IMR-90 (cell line): ENCODE results near the gene SLC22A25. TPM values are rescaled to one million over a fixed set of nuclear protein-coding genes. Genes with fewer than 3 reads are reported as not detected.

Source experiments
- ATAC-seq: fragments of 200-7000 bp; cut with Tn5 transposase; 2 replicates; pipeline ENCODE4 v1.9.1; 2020; ENCODE audit warnings: low read depth, mild to moderate bottlenecking, moderate library complexity
- BruUV-seq: library from RNA; stranded (reverse); fragments of 400-500 nt; replicated peaks from 2 replicates; lab custom pipeline; 2021; lab: Mats Ljungman, UMichigan
- CTCF ChIA-PET: fragments of 300-600 bp; formaldehyde crosslinking; extraction: SDS; loops from one replicate; lab custom pipeline; 2021; ENCODE audit warnings: antibody characterized with exemption; lab: Yijun Ruan, JAX
- POLR2A ChIA-PET: fragments of 300-600 bp; sonication (Branson Sonifier 250); formaldehyde crosslinking; loops from one replicate; lab custom pipeline; 2022; ENCODE audit warnings: antibody characterized with exemption; ENCODE audit not compliant: unreplicated experiment; lab: Charles Lee
- DNase-seq: peaks from one replicate; pipeline ENCODE4 v3.0.0; 2013
- H2AFZ ChIP-seq: replicated peaks from 2 replicates; pipeline ENCODE3; 2013; ENCODE audit warnings: low read length, mild to moderate bottlenecking; ENCODE audit not compliant: poor library complexity
- H2AK5ac ChIP-seq: 2 replicates; pipeline ENCODE4 v1.6.1; 2013; ENCODE audit warnings: low read depth, low read length, inconsistent platforms
- H2AK9ac ChIP-seq: replicated peaks from 2 replicates; pipeline ENCODE3; 2013; ENCODE audit warnings: mild to moderate bottlenecking, low read depth, low read length, moderate library complexity; ENCODE audit not compliant: poor library complexity
- H2BK120ac ChIP-seq: 2 replicates; pipeline ENCODE4 v1.6.1; 2013; ENCODE audit warnings: low read depth, low read length, inconsistent platforms
- H2BK15ac ChIP-seq: 3 replicates; pipeline ENCODE4 v1.6.1; 2013; ENCODE audit warnings: low read depth, low read length, inconsistent platforms
- H2BK20ac ChIP-seq: 2 replicates; pipeline ENCODE4 v1.6.1; 2013; ENCODE audit warnings: low read depth, mild to moderate bottlenecking, inconsistent platforms, low read length, moderate library complexity
- H2BK5ac ChIP-seq: 2 replicates; pipeline ENCODE4 v1.6.1; 2013; ENCODE audit warnings: mild to moderate bottlenecking, low read depth, low read length, inconsistent platforms; ENCODE audit not compliant: poor library complexity, severe bottlenecking
- H3K14ac ChIP-seq: replicated peaks from 2 replicates; pipeline ENCODE4 v1.6.1; 2013; ENCODE audit warnings: low read depth, low read length, inconsistent platforms
- H3K18ac ChIP-seq: 2 replicates; pipeline ENCODE4 v1.6.1; 2013; ENCODE audit warnings: low read depth, low read length, control low read depth
- H3K23ac ChIP-seq: 2 replicates; pipeline ENCODE4 v1.6.1; 2013; ENCODE audit warnings: low read depth, low read length, inconsistent platforms
- H3K27ac ChIP-seq: 2 replicates; pipeline ENCODE4 v1.5.1; 2013; ENCODE audit warnings: mild to moderate bottlenecking, control low read depth, low read length; ENCODE audit not compliant: insufficient read depth
- H3K27me3 ChIP-seq: 2 replicates; pipeline ENCODE4 v1.6.1; 2013; ENCODE audit warnings: low read length; ENCODE audit not compliant: control insufficient read depth, insufficient read depth
- H3K36me3 ChIP-seq: 2 replicates; pipeline ENCODE4 v1.6.1; 2013; ENCODE audit warnings: low read length, mixed read lengths; ENCODE audit not compliant: control insufficient read depth, insufficient read depth
- H3K4ac ChIP-seq: 2 replicates; pipeline ENCODE4 v1.6.1; 2013; ENCODE audit warnings: low read depth, low read length, inconsistent platforms
- H3K4me1 ChIP-seq: 2 replicates; pipeline ENCODE4 v1.6.1; 2013; ENCODE audit warnings: low read length, mixed read lengths; ENCODE audit not compliant: control insufficient read depth, insufficient read depth
- H3K4me2 ChIP-seq: 2 replicates; pipeline ENCODE4 v1.6.1; 2013; ENCODE audit warnings: low read depth, mild to moderate bottlenecking, control low read depth, low read length, moderate library complexity
- H3K4me3 ChIP-seq: 2 replicates; pipeline ENCODE4 v1.5.1; 2013; ENCODE audit warnings: low read depth, mild to moderate bottlenecking, control low read depth, low read length, moderate library complexity; ENCODE audit not compliant: insufficient read depth
- H3K56ac ChIP-seq: 2 replicates; pipeline ENCODE4 v1.6.1; 2013; ENCODE audit warnings: low read length, inconsistent platforms; ENCODE audit not compliant: insufficient read depth; ENCODE audit errors: extremely low read depth
- H3K79me1 ChIP-seq, 2 experiments: 2 replicates each; pipeline ENCODE4 v1.6.1; 2013; ENCODE audit warnings: low read length in 2 of 2, inconsistent platforms in 1 of 2, low read depth in 1 of 2
- H3K9ac ChIP-seq: 2 replicates; pipeline ENCODE4 v1.6.1; 2013; ENCODE audit warnings: low read depth, low read length, control low read depth
- H3K9me1 ChIP-seq: 2 replicates; pipeline ENCODE4 v1.6.1; 2013; ENCODE audit warnings: low read length, inconsistent platforms; ENCODE audit not compliant: insufficient read depth
- H3K9me3 ChIP-seq: 2 replicates; pipeline ENCODE4 v1.6.1; 2013; ENCODE audit warnings: low read length; ENCODE audit not compliant: control insufficient read depth, insufficient read depth
- H4K20me1 ChIP-seq: 2 replicates; pipeline ENCODE4 v1.6.1; 2013; ENCODE audit warnings: low read length, inconsistent platforms; ENCODE audit not compliant: insufficient read depth
- H4K5ac ChIP-seq: 2 replicates; pipeline ENCODE4 v1.6.1; 2013; ENCODE audit warnings: mild to moderate bottlenecking, low read depth, low read length, control low read depth
- H4K8ac ChIP-seq, 2 experiments: 2 replicates each; pipeline ENCODE4 v1.6.1; 2013; ENCODE audit warnings: low read depth in 2 of 2, low read length in 2 of 2, control low read depth in 1 of 2, inconsistent platforms in 1 of 2
- H4K91ac ChIP-seq: 2 replicates; pipeline ENCODE4 v1.6.1; 2013; ENCODE audit warnings: low read depth, low read length, inconsistent platforms; ENCODE audit not compliant: insufficient read depth
- BHLHE40 ChIP-seq: fragments of 150-350 bp; IDR thresholded peaks from 2 replicates; pipeline ENCODE4 v1.6.1; 2016; ENCODE audit warnings: mild to moderate bottlenecking, low read depth, low read length
- CEBPB ChIP-seq: IDR thresholded peaks from 2 replicates; pipeline ENCODE4 v1.6.1; 2012; ENCODE audit warnings: low read depth, low read length, improper control_type of control experiment
- CHD1 ChIP-seq: IDR thresholded peaks from 2 replicates; pipeline ENCODE4 v1.6.1; 2012; ENCODE audit warnings: low read depth, low read length, improper control_type of control experiment
- CTCF ChIP-seq: conservative IDR thresholded peaks from 2 replicates; pipeline ENCODE4 v1.5.1; 2012; ENCODE audit warnings: mild to moderate bottlenecking, low read depth, low read length, improper control_type of control experiment
- ELK1 ChIP-seq: fragments of 150-350 bp; IDR thresholded peaks from 2 replicates; pipeline ENCODE4 v1.6.1; 2016; ENCODE audit warnings: low read depth, mild to moderate bottlenecking, low read length, moderate library complexity, borderline replicate concordance
- FOS ChIP-seq: fragments of 150-350 bp; IDR thresholded peaks from 2 replicates; pipeline ENCODE4 v1.6.1; 2016; ENCODE audit warnings: low read depth, low read length
- MAFK ChIP-seq: IDR thresholded peaks from 2 replicates; pipeline ENCODE4 v1.6.1; 2012; ENCODE audit warnings: low read depth, low read length, improper control_type of control experiment
- MAZ ChIP-seq: IDR thresholded peaks from 2 replicates; pipeline ENCODE4 v1.6.1; 2012; ENCODE audit warnings: low read depth, mild to moderate bottlenecking, low read length, improper control_type of control experiment, moderate library complexity, borderline replicate concordance
- MXI1 ChIP-seq: IDR thresholded peaks from 2 replicates; pipeline ENCODE4 v1.6.1; 2012; ENCODE audit warnings: low read depth, mild to moderate bottlenecking, low read length, moderate library complexity, borderline replicate concordance
- NFE2L2 ChIP-seq: fragments of 150-350 bp; IDR thresholded peaks from 2 replicates; pipeline ENCODE4 v1.6.1; 2016; ENCODE audit warnings: low read depth, mild to moderate bottlenecking, low read length
- POLR2A ChIP-seq: IDR thresholded peaks from 2 replicates; pipeline ENCODE4 v1.6.1; 2012; ENCODE audit warnings: mild to moderate bottlenecking, low read depth, low read length
- RAD21 ChIP-seq: IDR thresholded peaks from 2 replicates; pipeline ENCODE4 v1.6.1; 2012; ENCODE audit warnings: low read length, improper control_type of control experiment
- RCOR1 ChIP-seq: IDR thresholded peaks from 2 replicates; pipeline ENCODE4 v1.6.1; 2012; ENCODE audit warnings: mild to moderate bottlenecking, low read length, improper control_type of control experiment; ENCODE audit not compliant: insufficient replicate concordance
- RFX5 ChIP-seq: IDR thresholded peaks from 2 replicates; pipeline ENCODE4 v1.8.0; 2012; ENCODE audit warnings: low read depth, mild to moderate bottlenecking, low read length, moderate library complexity
- SMC3 ChIP-seq: fragments of 150-350 bp; IDR thresholded peaks from 2 replicates; pipeline ENCODE4 v1.6.1; 2016; ENCODE audit warnings: low read depth, mild to moderate bottlenecking, antibody characterized with exemption, low read length, moderate library complexity
- USF2 ChIP-seq: fragments of 150-350 bp; IDR thresholded peaks from 2 replicates; pipeline ENCODE4 v1.6.1; 2017; ENCODE audit warnings: mild to moderate bottlenecking, antibody characterized with exemption, low read length, low read depth
- WGBS, 2 experiments: methylation state at CpG; one replicate each; pipeline versions ENCODE4 v1.1.5 to v1.1.7; 2013; ENCODE audit warnings: missing lambda C conversion rate in 2 of 2; ENCODE audit not compliant: insufficient read length in 1 of 2; ENCODE audit errors: extremely low coverage in 2 of 2; 5-methylcytosine and 5-hydroxymethylcytosine counted together
- dilution Hi-C: fragments of 300-500 bp; cut with HindIII; formaldehyde crosslinking; loops from one replicate; pipeline ENCODE4 v1.14.3; 2018; ENCODE audit warnings: low sequenced_read_pairs; ENCODE audit not compliant: unreplicated experiment
- in situ Hi-C: fragments of 300-500 bp; cut with MboI; formaldehyde crosslinking; loops from 3 replicates; pipeline ENCODE4 v1.14.3; 2019; ENCODE audit warnings: low sequenced_read_pairs, inconsistent platforms, mixed read lengths
- intact Hi-C: fragments of 100-400 bp; cut with micrococcal nuclease; formaldehyde crosslinking; loops from 2 replicates; pipeline ENCODE4 v1.10.0; 2022
- polyA plus RNA-seq, 3 experiments: library from polyadenylated mRNA; depleted of rRNA; stranded (reverse); fragments of >200 nt; gene quantifications; 2 replicates each; pipeline ENCODE4 v1.2.3, GENCODE V29; 2012; ENCODE audit warnings: low replicate concordance in 1 of 3
- total RNA-seq: library from RNA; depleted of rRNA; stranded (reverse); fragments of >200 nt; gene quantifications from 2 replicates; pipeline ENCODE4 v1.2.3, GENCODE V29; 2012

The SLC22A25 gene
- total and polyA plus RNA-seq, 2 of the 4 experiments (the other 2 are of a cell fraction): not detected

DNA sequence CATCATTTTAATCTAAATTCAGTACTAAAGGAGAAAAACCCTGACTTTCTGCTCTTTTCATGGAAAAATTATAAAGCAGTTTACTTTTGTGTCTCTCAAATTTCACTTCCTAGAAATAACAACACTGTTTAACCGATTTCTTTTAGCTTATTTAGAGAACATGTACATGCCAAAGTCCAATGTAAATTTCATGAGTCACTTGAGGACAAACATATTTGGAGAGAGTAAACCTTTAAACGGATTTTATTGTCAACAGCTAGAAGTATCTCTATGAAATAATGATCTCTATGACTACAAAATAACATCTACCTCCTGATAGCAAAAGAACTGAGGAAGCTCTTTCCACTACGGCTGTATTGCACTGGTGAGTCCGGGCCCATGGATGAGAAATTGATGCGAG is 46.3 kb upstream of the SLC22A25 start:
- no peaks in the 10 kb centered on the region for H3K79me1 ChIP-seq
- no peak overlapping the region for H3K23ac ChIP-seq
- CTCF ChIA-PET: no interaction called here
- H3K27ac ChIP-seq: no peak overlapping the region
- H3K56ac ChIP-seq: no peak overlapping the region
- H4K20me1 ChIP-seq: no peaks in the 10 kb centered on the region
- no peaks in the 10 kb centered on the region for H3K9me3 ChIP-seq
- no peaks in the 10 kb centered on the region for H3K36me3 ChIP-seq
- no peak overlapping the region for H3K4me2 ChIP-seq
- H3K18ac ChIP-seq: no peak overlapping the region
- POLR2A ChIA-PET: no interaction called here
- H2BK5ac ChIP-seq: no peak overlapping the region
- dilution Hi-C loops: no loop called here
- no peak overlapping the region for H2AK5ac ChIP-seq
- no peak overlapping the region for H2AFZ ChIP-seq
- H3K9me1 ChIP-seq: no peaks in the 10 kb centered on the region
- H4K91ac ChIP-seq: no peak overlapping the region
- H4K8ac ChIP-seq: no peak overlapping the region
- ATAC-seq (no peak), DNase-seq (no peak)
- no TSS peak for BruUV-seq
- no CpG with 5 or more reads among the region's 5 CpGs for WGBS, 2 experiments
- no peak overlapping the region for H2BK20ac ChIP-seq
- TF ChIP-seq CHD1 (no peak), USF2 (no peak), RFX5 (no peak), SMC3 (no peak), RAD21 (no peak), POLR2A (no peak), CTCF (no peak), MAZ (no peak), MXI1 (no peak), CEBPB (no peak), MAFK (no peak), ELK1 (no peak), BHLHE40 (no peak), NFE2L2 (no peak), RCOR1 (no peak), FOS (no peak)
- H3K4ac ChIP-seq: no peak overlapping the region
- H2BK120ac ChIP-seq: no peak overlapping the region
- H2BK15ac ChIP-seq: no peak overlapping the region
- H3K4me1 ChIP-seq: no peaks in the 10 kb centered on the region
- H4K5ac ChIP-seq: no peak overlapping the region
- H3K14ac ChIP-seq: no peak overlapping the region
- no peak overlapping the region for H2AK9ac ChIP-seq
- intact Hi-C loops: no loop called here
- no peak overlapping the region for H3K9ac ChIP-seq
- no peaks in the 10 kb centered on the region for H3K27me3 ChIP-seq
- in situ Hi-C loops: no loop called here
- H3K4me3 ChIP-seq: no peak overlapping the region
